B cell (primary cell): ENCODE measurements around the gene QSER1. TPM values are rescaled to one million over a fixed set of nuclear protein-coding genes. Genes with fewer than 3 reads are reported as not detected.
"Not testable (repeated sequence)": the region's sequence is repeated elsewhere in the genome, so short reads cannot be mapped to it uniquely, and the experiment has no call there.

ENCODE experiments used
- ATAC-seq: fragments of 200-7000 bp; cut with Tn5 transposase; one replicate; pipeline ENCODE4 v1.10.0; 2021; ENCODE audit warnings: low read depth, mild to moderate bottlenecking, moderate number of reproducible peaks, moderate library complexity
- CTCF ChIA-PET: fragments of 350-600 bp; sonication (Branson Sonifier 250); formaldehyde crosslinking; loops from one replicate; lab custom pipeline; 2021; ENCODE audit warnings: antibody characterized with exemption, inconsistent platforms; lab: Charles Lee
- POLR2A ChIA-PET: fragments of 350-600 bp; sonication (Branson Sonifier 250); formaldehyde crosslinking; loops from one replicate; lab custom pipeline; 2021; ENCODE audit warnings: antibody characterized with exemption; lab: Charles Lee
- DNase-seq: peaks from one replicate; pipeline ENCODE4 v3.0.0; 2013
- H2AFZ ChIP-seq: 2 replicates; pipeline ENCODE4 v1.6.1; 2012; ENCODE audit warnings: mild to moderate bottlenecking, low read depth, low read length; ENCODE audit not compliant: insufficient read depth, poor library complexity, severe bottlenecking
- H3K27ac ChIP-seq, 2 donors: 1 replicate in 1 of 2; 2 replicates in 1 of 2; pipeline ENCODE4 v1.5.1; 2012 to 2013; ENCODE audit warnings: low read length in 2 of 2, mild to moderate bottlenecking in 2 of 2, moderate library complexity in 1 of 2
- H3K27me3 ChIP-seq, 4 experiments: fragments of 200-600 bp in 1 of 4; sonication (generic) in 1 of 4; replicated peaks in 1 of 4; 1 replicate in 2 of 4; 2 replicates in 2 of 4; pipeline versions ENCODE4 v1.6.1 to v1.7.0; 2013 to 2016; ENCODE audit warnings: low read length in 3 of 4, mild to moderate bottlenecking in 2 of 4, mixed read lengths in 1 of 4, moderate library complexity in 1 of 4; ENCODE audit not compliant: insufficient read depth in 4 of 4, control insufficient read depth in 3 of 4; ENCODE audit errors: control extremely low read depth in 1 of 4
- H3K36me3 ChIP-seq, 2 experiments: replicated peaks in 1 of 2; 1 replicate in 1 of 2; 2 replicates in 1 of 2; pipeline versions ENCODE4 v1.6.1 to v1.7.1; 2013; ENCODE audit warnings: low read length in 1 of 2; ENCODE audit not compliant: insufficient read depth in 2 of 2, control insufficient read depth in 1 of 2; ENCODE audit errors: control extremely low read depth in 1 of 2, extremely low read depth in 1 of 2
- H3K4me1 ChIP-seq, 2 donors: fragments of 200-600 bp in 1 of 2; sonication (generic) in 1 of 2; 1 replicate in 1 of 2; 2 replicates in 1 of 2; pipeline versions ENCODE4 v1.5.1 to v1.6.1; 2013 to 2017; ENCODE audit warnings: low read length in 2 of 2; ENCODE audit not compliant: control insufficient read depth in 2 of 2, insufficient read depth in 2 of 2
- H3K4me2 ChIP-seq: replicated peaks from 2 replicates; pipeline ENCODE3; 2012; ENCODE audit warnings: mild to moderate bottlenecking, low read depth, low read length; ENCODE audit not compliant: poor library complexity, severe bottlenecking
- H3K4me3 ChIP-seq, 5 experiments: fragments of 200-600 bp in 1 of 5; sonication (generic) in 1 of 5; 1 replicate in 3 of 5; 2 replicates in 2 of 5; pipeline versions ENCODE4 v1.5.1 to v1.7.0; 2011 to 2016; ENCODE audit warnings: low read length in 4 of 5, mild to moderate bottlenecking in 4 of 5, low read depth in 2 of 5, control low read depth in 1 of 5, moderate library complexity in 1 of 5; ENCODE audit not compliant: insufficient read depth in 1 of 5; ENCODE audit errors: control extremely low read depth in 1 of 5, extremely low read depth in 1 of 5
- H3K79me2 ChIP-seq: fragments of 200-600 bp; sonication (generic); one replicate; pipeline ENCODE4 v1.6.0; 2016; ENCODE audit warnings: low read length; ENCODE audit not compliant: control insufficient read depth, insufficient read depth
- H3K9ac ChIP-seq: fragments of 200-600 bp; sonication (generic); 2 replicates; pipeline ENCODE4 v1.6.1; 2017; ENCODE audit warnings: mild to moderate bottlenecking, low read length, moderate library complexity
- H3K9me3 ChIP-seq, 3 donors: one replicate each; pipeline versions ENCODE4 v1.6.1 to v1.7.1; 2013; ENCODE audit warnings: low read length in 2 of 3; ENCODE audit not compliant: control insufficient read depth in 2 of 3, insufficient read depth in 1 of 3; ENCODE audit errors: control extremely low read depth in 1 of 3
- H4K20me1 ChIP-seq: 2 replicates; pipeline ENCODE4 v1.6.0; 2012; ENCODE audit warnings: mild to moderate bottlenecking, low read length; ENCODE audit not compliant: insufficient read depth, control insufficient read depth, poor library complexity, severe bottlenecking
- H3K27ac Mint-ChIP-seq: one replicate; pipeline ENCODE4 v1.8.0; 2021; ENCODE audit warnings: mixed read lengths
- H3K27me3 Mint-ChIP-seq: one replicate; pipeline ENCODE4 v1.8.0; 2021; ENCODE audit warnings: mixed read lengths
- H3K4me1 Mint-ChIP-seq: one replicate; pipeline ENCODE4 v1.8.0; 2021; ENCODE audit warnings: mixed read lengths
- H3K4me3 Mint-ChIP-seq: one replicate; pipeline ENCODE4 v1.8.0; 2021; ENCODE audit warnings: mixed read lengths
- H3K9me3 Mint-ChIP-seq: one replicate; pipeline ENCODE4 v1.8.0; 2022; ENCODE audit warnings: mixed read lengths; ENCODE audit not compliant: insufficient read depth
- CTCF ChIP-seq: fragments of 200-600 bp; IDR thresholded peaks from one replicate; pipeline ENCODE4 v1.8.0; 2022; ENCODE audit warnings: antibody characterized with exemption, mild to moderate bottlenecking
- EZH2 ChIP-seq: IDR thresholded peaks from 2 replicates; pipeline ENCODE4 v1.6.1; 2012; ENCODE audit warnings: borderline replicate concordance, low read depth, mild to moderate bottlenecking, moderate library complexity, low read length; ENCODE audit not compliant: insufficient read depth, poor library complexity, severe bottlenecking
- WGBS: methylation state at CpG from one replicate; pipeline ENCODE4 v1.1.5; 2013; ENCODE audit warnings: missing lambda C conversion rate; ENCODE audit not compliant: insufficient coverage; 5-methylcytosine and 5-hydroxymethylcytosine counted together
- intact Hi-C: fragments of 100-400 bp; cut with micrococcal nuclease; formaldehyde crosslinking; loops from one replicate; pipeline ENCODE4 v1.10.0; 2022
- polyA plus RNA-seq: library from polyadenylated mRNA; depleted of rRNA; stranded (reverse); fragments of >200 nt; gene quantifications from 2 replicates; pipeline ENCODE4 v1.2.3, GENCODE V29; 2012
- total RNA-seq, 2 donors: library from RNA; stranded (reverse); fragments of 120-200 nt in 1 of 2; gene quantifications; 1 replicate in 1 of 2; 2 replicates in 1 of 2; pipeline versions ENCODE4 v1.2.3 to v1.2.4, GENCODE V29; 2013 to 2022

The QSER1 gene
- total and polyA plus RNA-seq, 2 donors (not counting 1 experiment from before 2014, with no cell fraction given) = 2.5 to 23.1 TPM

GRCh38 chr11:32885556-32885955, 7.1 kb upstream of the QSER1 start:
- no peak overlapping the region for H3K27ac ChIP-seq
- 99% methylated on average over 4 of the region's 9 CpGs for WGBS
- Mint-ChIP-seq H3K4me1 (no peaks in the 10 kb centered on the region), H3K27me3 (peaks cover 4% of the 10 kb centered on the region), H3K9me3 (no peaks in the 10 kb centered on the region), H3K4me3 (no peak overlapping the region), H3K27ac (no peak overlapping the region)
- no peak overlapping the region for H3K4me3 ChIP-seq
- no peak for ATAC-seq
- peaks cover 0 to 10% (median 0%) of the 10 kb centered on the region in 3 donors for H3K9me3 ChIP-seq
- H2AFZ ChIP-seq = no peak overlapping the region
- intact Hi-C loops = no loop called here
- no peak for DNase-seq
- H3K4me2 ChIP-seq = no peak overlapping the region
- no peaks in the 10 kb centered on the region for H3K27me3 ChIP-seq
- CTCF ChIA-PET = interaction anchor here (1.1 to 3.3 kb wide), 4 partner anchors 8 to 857 kb away, joined by 3 to 13 read pairs (median 4); no protein-coding TSS in a partner anchor
- H3K36me3 ChIP-seq = no peaks in the 10 kb centered on the region
- H3K79me2 ChIP-seq = no peaks in the 10 kb centered on the region
- POLR2A ChIA-PET = no interaction called here
- TF ChIP-seq CTCF (no peak), EZH2 (no peak)
- H3K9ac ChIP-seq = no peak overlapping the region
- no peaks in the 10 kb centered on the region for H3K4me1 ChIP-seq
- no peaks in the 10 kb centered on the region for H4K20me1 ChIP-seq

DNA sequence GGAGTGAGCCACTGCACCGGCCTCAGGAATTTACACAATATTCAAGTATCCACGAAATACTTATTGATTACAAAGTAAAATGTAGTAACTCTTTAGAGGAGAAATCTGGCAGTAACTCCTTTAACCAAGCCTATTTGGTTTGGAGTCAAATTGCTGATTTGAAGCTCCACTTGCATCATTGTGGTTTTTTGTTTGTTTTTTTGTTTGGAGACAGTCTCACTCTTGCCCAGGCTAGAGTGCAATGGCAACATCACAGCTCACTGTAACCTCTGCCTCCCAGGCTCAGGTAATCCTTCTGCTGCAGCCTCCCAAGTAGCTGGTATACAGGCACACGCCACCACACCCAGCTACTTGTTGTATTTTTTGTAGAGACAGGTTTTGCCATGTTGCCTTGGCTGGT, 6.4 kb upstream of the QSER1 start:
- intact Hi-C loops = no loop called here
- no peaks in the 10 kb centered on the region for H4K20me1 ChIP-seq
- no peaks in the 10 kb centered on the region for H3K36me3 ChIP-seq
- no peaks in the 10 kb centered on the region for H3K4me1 ChIP-seq
- no peak overlapping the region for H3K27ac ChIP-seq
- ChIA-PET CTCF (interaction anchor here (1.1 to 3.3 kb wide), 3 partner anchors 55 to 856 kb away, joined by 3 to 13 read pairs (median 3); no protein-coding TSS in a partner anchor), POLR2A (no interaction called here)
- WGBS = 100% methylated on average over 1 of the region's 3 CpGs
- H3K9ac ChIP-seq = no peak overlapping the region
- H3K79me2 ChIP-seq = no peaks in the 10 kb centered on the region
- DNase-seq = no peak
- peaks cover 4% of the 10 kb centered on the region for H3K27me3 Mint-ChIP-seq
- H3K4me2 ChIP-seq = no peak overlapping the region
- TF ChIP-seq CTCF (no peak), EZH2 (no peak)
- no peaks in the 10 kb centered on the region for H3K27me3 ChIP-seq
- H3K9me3 ChIP-seq = peaks cover 0 to 10% (median 0%) of the 10 kb centered on the region in 3 donors
- no peak overlapping the region for H3K4me3 Mint-ChIP-seq
- H2AFZ ChIP-seq = no peak overlapping the region
- no peaks in the 10 kb centered on the region for H3K4me1 Mint-ChIP-seq
- H3K9me3 Mint-ChIP-seq = no peaks in the 10 kb centered on the region
- no peak for ATAC-seq
- no peak overlapping the region for H3K4me3 ChIP-seq
- H3K27ac Mint-ChIP-seq = no peak overlapping the region

DNA sequence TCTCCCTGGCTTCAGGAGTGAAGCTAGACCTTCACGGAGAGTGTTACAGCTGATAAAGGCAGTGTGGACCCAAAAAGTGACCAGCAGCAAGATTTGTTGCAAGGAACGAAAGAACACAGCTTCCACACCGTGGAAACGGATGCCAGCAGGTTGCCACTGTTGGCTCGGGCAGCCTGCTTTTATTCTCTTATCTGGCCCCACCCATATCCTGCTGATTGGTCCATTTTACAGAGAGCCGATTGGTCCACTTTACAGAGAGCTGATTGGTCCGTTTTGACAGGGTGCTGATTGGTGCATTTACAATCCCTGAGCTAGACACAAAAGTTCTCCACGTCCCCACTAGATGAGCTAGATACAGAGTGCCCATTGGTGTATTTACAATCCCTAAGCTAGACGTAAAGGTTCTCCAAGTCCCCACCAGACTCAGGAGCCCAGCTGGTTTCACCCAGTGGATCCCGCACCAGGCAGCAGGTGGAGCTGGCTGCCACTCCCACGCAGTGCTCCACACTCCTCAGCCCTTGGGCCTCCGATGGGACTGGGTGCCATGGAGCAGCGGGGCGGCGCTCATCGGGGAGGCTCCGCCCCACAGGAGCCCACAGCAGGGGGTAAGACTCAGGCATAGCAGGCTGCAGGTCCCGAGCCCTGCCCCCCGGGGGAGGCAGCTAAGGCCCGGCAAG, 4.8 kb upstream of the QSER1 start:
- H3K4me3 ChIP-seq, H4K20me1 ChIP-seq, H3K27me3 ChIP-seq, ATAC-seq, H3K27me3 Mint-ChIP-seq, H3K36me3 ChIP-seq, H3K27ac ChIP-seq, H3K4me1 Mint-ChIP-seq, H3K9me3 Mint-ChIP-seq, POLR2A ChIA-PET, H3K79me2 ChIP-seq, H3K4me3 Mint-ChIP-seq, H3K9ac ChIP-seq, H2AFZ ChIP-seq, intact Hi-C loops, H3K27ac Mint-ChIP-seq, H3K4me2 ChIP-seq, DNase-seq, H3K4me1 ChIP-seq: not testable (repeated sequence)
- H3K9me3 ChIP-seq = peaks cover 0 to 10% (median 0%) of the 10 kb centered on the region in 3 donors
- 99% methylated on average over 18 of the region's 20 CpGs for WGBS
- CTCF ChIA-PET = interaction anchor here (3.3 kb wide), 1 partner anchor 177 kb away, joined by 13 read pairs; no protein-coding TSS in a partner anchor
